Activated CD4-positive, alpha-beta T cell treated with anti-CD3 and anti-CD28 coated beads, Interleukin-2, amount 50 U/mL, for 1 hour (primary cell): ENCODE data around the gene FNIP1.
"Not testable (repeated sequence)": the region's sequence is repeated elsewhere in the genome, so short reads cannot be mapped to it uniquely, and the experiment has no call there.

ENCODE experiments used
- DNase-seq: peaks from one replicate; pipeline ENCODE4 v3.0.0-alpha.2; 2020

The FNIP1 gene

GRCh38 chr5:131682826-131683225, 114.0 kb downstream of the FNIP1 start:
- DNase-seq, result no peak

- DNase-seq, result no peak
Observed at GRCh38 chr5:131682175-131682574, 114.6 kb downstream of the FNIP1 start.

GRCh38 chr5:131679911-131680310, 116.9 kb downstream of the FNIP1 start:
- no peak for DNase-seq

- not testable (repeated sequence) for DNase-seq
Observed at GRCh38 chr5:131678273-131678672, 118.5 kb downstream of the FNIP1 start.

- no peak for DNase-seq
Observed at GRCh38 chr5:131677115-131677514, 119.7 kb downstream of the FNIP1 start.

- DNase-seq, result no peak
Observed at GRCh38 chr5:131672776-131673175, 124.0 kb downstream of the FNIP1 start.

GRCh38 chr5:131671994-131672655, 124.7 kb downstream of the FNIP1 start:
- DNase-seq, result no peak

- no peak for DNase-seq
Observed at GRCh38 chr5:131671409-131671808, 125.4 kb downstream of the FNIP1 start.

GRCh38 chr5:131664929-131665328, 131.9 kb downstream of the FNIP1 start:
- no peak for DNase-seq

GRCh38 chr5:131661933-131662332, 134.9 kb downstream of the FNIP1 start:
- no peak for DNase-seq

GRCh38 chr5:131659841-131660240, 137.0 kb downstream of the FNIP1 start:
- no peak for DNase-seq

GRCh38 chr5:131659290-131659689, 137.5 kb downstream of the FNIP1 start:
- no peak for DNase-seq

GRCh38 chr5:131654776-131655175, 142.0 kb downstream of the FNIP1 start:
- no peak for DNase-seq

- no peak for DNase-seq
Observed at GRCh38 chr5:131654309-131654708, 142.5 kb downstream of the FNIP1 start.

GRCh38 chr5:131649161-131649560, 147.7 kb downstream of the FNIP1 start:
- DNase-seq, result no peak

GRCh38 chr5:131647048-131647769, 149.6 kb downstream of the FNIP1 start:
- no peak for DNase-seq

- DNase-seq, result no peak
Observed at GRCh38 chr5:131644822-131645221, 152.0 kb downstream of the FNIP1 start.

GRCh38 chr5:131644370-131644769, 152.4 kb downstream of the FNIP1 start:
- DNase-seq, result no peak

- DNase-seq, result no peak
Observed at GRCh38 chr5:131641494-131641893, 155.3 kb downstream of the FNIP1 start.

- peak; percentile 42 for DNase-seq
Observed at GRCh38 chr5:131640043-131640856, 156.6 kb downstream of the FNIP1 start.

- no peak for DNase-seq
Observed at GRCh38 chr5:131639148-131639547, 157.7 kb downstream of the FNIP1 start.

GRCh38 chr5:131637694-131638093, 159.1 kb downstream of the FNIP1 start:
- DNase-seq, result no peak

- peak; percentile 11 for DNase-seq
Observed at GRCh38 chr5:131635684-131636572, 160.9 kb downstream of the FNIP1 start.
